GM18861 (cell line): ENCODE measurements around the gene RCOR1.
A peak's percentile ranks its signal among the peaks of the same experiment; 100 is the strongest.
"Not testable (repeated sequence)": the region's sequence is repeated elsewhere in the genome, so short reads cannot be mapped to it uniquely, and the experiment has no call there.

Source experiments
- ATAC-seq: cut with Tn5 transposase; IDR thresholded peaks from one replicate; pipeline ENCODE4 v1.9.1; 2021; ENCODE audit not compliant: unreplicated experiment

Gene RCOR1

DNA sequence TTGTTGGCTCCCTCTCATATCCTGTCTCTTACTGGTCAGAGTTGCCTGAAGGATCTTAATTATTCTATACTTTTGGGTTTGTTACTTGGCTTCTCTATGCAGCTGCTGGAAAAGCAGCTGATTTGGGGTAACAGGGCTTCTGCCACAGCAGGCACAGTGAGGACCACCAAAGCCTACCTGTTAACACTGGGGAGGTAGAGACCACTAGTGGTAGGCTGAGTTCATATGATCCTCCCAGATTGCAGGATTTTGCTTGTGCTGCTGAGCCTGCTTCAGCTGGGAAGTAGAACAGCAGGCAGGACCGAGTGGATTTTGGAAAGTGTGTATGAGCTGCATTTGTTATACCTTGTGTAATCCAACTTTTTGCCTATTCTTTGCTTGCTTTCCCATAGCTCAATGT lies 34.1 kb downstream of the RCOR1 start:
- ATAC-seq, result no peak

DNA sequence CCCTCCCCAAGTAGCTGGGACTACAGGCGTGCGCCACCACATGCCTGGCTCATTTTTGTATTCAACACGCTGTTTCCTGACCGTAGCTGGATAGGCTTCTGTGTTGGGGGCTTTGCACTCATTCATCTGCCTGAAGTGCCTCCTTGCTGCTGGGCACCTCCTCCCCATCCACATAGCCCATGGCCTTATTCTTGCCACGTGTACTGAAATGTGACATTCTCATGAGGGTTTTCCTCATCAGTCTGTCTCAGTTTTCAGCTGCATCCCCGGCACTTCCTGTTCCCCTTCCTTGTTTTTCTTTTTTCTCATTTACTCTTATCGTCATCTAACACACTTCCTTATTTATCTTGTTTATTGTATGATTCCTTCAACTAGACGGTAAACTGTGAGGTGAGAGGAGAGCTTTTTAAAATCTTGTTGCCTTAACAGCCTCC lies 36.6 kb downstream of the RCOR1 start:
- no peak for ATAC-seq

DNA sequence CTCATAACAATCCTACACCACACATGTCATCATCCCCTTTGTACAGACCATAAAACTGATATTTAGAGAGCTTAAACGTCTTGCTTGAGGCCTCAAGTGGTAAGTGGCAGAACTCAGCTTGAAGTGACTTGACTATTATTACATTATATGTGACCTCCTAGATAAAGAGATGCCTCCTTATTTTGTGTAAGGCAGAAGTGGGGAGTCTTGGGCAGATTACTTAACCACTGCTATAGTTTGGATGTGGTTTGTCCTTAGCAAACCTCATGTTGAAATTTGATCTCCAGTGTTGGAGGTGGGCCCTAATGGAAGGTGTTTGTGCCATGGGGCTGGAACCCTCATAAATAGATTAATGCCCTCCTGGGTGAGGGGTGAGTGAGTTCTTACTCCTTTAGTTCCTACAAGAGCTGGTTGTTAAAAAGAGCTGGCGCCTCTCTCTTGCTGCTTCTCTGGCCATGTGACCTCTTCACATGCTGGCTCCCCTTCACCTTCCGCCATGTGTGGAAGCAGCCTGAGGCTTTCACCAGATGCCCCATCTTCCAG lies 37.4 kb downstream of the RCOR1 start:
- no peak for ATAC-seq

DNA sequence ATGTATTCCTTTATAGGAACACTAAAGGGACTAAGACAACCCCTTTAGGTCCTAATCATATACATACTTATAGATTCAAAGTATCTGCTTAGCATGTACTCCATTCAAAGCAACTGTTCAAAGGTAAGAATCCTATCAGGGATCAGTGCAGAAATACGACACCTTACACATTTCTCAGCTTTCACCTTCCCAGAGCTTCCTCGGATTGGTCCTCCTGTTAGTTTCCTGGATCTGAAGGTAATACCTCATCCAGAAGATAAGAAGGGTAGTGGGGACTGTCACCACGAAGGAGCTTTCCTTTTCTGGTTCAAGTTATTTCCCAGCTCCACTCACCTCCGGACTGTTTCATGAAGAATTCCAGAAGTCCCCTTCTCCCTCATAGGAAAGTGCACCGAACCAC lies 38.0 kb downstream of the RCOR1 start:
- ATAC-seq, result no peak

DNA sequence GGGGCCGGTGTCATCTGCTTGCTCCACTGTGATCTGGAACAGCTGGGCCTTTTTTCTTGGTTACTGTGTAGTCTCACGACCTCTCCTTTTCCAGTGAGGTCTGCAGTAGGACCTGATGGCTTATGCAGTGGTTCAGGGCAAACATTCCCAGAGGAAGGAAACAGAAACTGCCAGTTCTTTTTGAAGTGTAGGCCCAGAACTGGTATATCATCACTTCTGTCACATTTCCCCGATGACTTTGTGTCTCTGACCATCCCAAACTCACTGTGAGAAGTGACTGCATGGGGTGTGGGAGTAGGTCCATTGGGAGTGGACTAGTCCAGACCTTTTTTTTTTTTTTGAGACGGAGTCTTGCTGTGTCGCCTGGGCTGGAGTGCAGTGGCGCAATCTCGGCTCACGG lies 38.4 kb downstream of the RCOR1 start:
- ATAC-seq, result no peak

DNA sequence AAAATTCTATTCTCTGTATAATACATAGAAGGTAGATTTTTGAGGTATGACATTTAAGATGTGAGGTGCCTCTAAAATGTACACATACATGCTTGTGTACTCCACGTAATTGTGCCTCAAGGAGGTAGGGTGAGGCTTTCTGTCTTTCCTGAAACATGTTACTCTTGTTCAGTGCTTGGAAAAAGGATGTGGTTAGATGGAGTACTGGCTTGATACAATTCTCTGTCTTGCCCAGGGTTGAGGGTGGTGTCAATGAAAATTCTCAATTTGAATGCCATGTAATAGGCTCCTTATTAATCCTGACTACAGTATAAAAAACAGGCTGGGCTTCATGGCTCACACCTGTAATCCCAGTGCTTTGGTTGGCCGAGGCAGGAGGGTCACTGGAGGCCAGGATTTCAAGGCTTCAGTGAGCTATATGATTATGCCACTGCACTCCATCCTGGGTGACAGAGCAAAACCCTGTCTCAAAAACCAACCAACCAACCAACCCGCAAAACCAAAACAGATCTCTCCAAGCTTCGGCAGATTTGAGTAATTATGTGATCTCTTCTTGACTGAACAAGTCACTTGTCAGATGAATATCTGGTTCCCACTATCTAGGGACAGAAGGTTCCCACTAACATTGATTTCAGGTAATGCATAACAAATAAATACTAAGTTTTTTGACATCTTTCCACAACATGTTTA lies 41.6 kb downstream of the RCOR1 start:
- ATAC-seq, result no peak

DNA sequence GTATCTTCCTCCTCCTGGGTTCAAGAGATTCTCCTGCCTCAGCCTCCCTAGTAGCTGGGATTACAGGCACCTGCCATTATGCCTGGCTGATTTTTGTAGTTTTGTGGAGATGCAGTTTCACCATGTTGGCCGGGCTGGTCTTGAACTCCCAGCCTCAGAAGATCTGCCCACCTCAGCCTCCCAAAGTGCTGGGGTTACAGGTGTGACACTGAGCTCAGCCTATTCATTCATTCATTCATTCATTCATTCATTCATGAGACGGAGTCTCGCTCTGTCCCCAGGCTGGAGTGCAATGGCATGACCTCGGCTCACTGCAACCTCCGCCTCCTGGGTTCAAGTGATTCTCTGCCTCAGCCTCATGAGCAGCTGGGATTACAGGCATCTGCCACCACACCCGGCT lies 47.2 kb downstream of the RCOR1 start:
- ATAC-seq, result not testable (repeated sequence)

DNA sequence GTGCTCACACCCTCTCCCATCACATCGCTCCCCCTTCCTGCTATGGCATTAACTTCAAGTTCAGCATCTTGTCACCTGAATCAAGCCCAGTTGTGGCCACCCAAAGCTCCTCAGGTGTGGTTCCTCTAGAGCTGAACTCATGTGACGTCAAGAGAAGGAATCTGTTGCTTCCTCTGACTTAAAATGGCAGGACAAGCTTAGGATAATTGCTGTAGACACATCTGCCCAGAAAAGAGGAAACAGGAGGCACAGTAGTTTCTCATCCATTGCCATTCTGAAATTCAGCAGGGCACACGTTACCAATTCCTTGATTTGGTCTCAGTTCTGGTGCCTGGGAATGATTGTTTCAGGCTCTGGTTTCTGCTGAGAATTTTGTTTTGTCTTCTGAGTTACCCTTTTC lies 52.1 kb downstream of the RCOR1 start:
- ATAC-seq, result no peak

DNA sequence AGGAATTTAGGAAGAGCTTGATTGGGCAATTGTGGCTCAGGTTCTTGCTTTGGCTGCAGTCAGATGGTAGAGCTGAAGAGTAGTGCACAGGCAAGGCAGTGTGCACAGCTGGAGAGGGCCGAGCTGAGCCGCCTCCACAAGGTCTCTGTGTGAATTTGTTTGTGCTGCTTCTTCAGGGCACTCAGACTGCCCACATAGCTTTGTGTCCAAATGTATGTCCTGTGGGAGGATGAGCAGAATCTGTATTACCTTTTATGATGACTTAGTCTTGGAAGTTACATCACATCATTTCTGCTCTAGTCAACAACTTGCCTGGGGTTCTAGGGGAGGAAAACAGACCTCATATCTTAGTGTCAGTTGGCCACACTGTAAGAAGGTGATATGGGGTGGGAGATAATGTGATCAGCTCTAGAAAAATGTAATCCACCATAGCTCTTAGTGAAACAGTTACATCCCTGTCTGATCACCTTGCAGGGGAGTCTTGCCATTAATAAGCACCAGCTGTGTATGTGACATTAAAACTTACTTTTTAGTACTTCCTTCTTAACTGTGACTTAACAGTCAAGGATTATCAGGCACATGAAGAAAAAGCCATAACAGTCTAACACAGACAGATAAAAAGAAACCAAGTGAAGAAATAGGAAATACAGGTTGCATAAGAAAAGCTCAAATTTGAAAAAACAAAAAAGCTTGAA lies 53.4 kb downstream of the RCOR1 start:
- ATAC-seq, result no peak

DNA sequence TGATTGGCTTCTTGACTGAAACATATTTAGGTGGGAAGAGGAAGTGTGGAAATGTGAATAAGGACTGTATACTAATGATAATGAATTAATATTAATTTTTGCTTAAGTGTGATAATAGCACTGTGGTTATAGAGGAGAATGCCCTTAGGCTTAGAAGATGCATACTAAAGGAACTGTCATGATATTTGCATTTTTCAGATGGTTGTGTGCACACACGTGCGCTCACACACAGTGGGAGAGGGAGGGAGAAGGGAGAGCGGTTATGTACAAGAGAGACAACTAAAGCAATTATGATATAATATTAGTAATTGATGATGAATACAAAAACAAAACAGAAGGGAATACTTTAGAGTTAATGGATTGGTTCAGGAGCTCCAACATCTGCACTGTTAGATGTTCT lies 54.2 kb downstream of the RCOR1 start:
- no peak for ATAC-seq

DNA sequence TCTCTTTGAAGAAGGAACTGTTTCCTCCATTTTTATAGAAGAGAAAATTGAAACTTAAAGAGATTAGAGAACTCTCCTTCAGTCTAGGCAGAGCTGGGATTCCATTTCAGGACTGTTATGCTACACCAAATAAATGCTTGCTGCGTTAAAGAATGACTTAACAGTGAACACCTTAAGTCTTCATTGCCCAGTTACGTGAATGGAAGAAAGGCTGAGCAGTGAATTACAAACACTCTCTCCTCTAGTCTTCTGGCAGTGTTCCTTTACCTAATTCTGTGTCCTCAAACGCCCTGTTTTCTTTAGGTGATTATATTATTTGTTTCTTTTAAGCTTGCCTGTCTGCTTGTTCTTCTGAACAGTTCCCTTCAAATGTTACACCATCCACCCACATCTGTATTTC lies 59.7 kb downstream of the RCOR1 start:
- no peak for ATAC-seq

DNA sequence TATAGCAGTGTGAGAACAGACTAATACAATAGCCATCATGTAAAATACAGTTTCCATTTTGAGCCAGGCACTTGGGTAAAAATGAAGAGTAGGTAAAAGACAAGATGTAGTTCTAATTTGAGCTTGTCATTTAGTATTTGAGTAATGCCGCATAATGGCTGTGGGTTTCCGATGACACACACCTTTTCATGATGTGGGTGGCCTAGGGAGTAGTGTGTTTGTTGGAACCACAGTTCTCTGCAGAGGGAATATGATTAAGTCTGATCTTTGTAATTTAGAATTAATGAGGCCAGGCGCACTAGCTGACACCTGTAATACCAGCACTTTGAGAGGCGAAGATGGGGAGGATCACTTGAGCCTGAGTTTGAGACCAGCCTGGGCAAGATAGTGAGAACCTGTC lies 61.8 kb downstream of the RCOR1 start:
- no peak for ATAC-seq

DNA sequence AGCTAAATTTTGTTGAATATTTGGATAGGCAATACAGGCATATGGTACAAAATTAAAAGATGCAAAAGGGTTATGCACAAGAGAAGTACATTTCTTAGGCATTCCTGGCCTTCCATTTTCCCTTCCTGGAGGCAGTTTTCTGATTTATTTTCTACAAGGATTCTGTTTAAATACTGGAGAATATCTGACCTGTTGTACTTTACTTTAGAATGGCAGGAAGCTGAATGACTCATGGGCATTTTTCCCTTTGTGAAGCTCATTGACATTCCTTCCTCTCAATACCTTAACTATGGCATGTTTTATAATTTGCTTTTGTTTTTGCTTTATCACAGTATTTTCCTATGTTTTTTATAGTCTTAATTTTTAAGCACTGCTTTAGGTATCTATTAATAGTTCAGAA lies 62.7 kb downstream of the RCOR1 start:
- ATAC-seq, result no peak

DNA sequence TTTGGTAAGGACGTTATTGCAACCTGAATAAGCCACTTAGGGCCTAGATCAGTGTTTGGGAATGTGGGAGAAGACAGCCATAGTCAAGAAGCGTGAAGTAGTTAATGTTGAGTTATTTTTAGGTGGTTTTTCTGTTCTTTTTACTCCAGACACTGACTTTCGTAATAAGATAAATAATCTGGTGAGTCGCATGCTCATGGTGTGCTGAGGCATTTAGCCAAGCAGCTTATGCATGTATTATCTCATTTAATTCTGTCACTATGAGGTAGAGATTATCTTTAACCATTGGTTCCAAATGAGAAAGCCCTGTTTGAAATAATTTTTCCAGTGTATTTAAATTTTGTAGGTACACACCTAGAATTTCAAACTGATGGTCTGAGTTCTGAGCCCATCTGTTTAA lies 67.3 kb downstream of the RCOR1 start:
- ATAC-seq, result no peak

DNA sequence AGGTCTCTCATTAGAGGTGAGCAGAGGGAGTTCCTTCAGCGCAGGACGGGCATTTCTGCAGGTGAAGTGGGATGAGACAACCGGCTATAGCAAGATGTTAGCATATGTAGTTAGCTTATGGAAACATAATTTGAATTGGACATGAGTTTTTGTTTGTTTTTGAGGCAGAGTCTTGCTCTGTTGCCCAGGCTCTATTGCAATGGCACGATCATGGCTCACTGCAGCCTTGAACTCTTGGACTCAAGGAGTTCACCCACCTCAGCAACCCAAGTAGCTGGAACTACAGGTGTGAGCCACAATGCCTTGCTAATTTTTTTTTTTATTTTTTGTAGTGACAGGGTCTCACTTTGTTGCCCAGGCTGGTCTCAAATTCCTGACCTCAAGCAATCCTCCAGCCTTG lies 69.2 kb downstream of the RCOR1 start:
- ATAC-seq, result no peak

DNA sequence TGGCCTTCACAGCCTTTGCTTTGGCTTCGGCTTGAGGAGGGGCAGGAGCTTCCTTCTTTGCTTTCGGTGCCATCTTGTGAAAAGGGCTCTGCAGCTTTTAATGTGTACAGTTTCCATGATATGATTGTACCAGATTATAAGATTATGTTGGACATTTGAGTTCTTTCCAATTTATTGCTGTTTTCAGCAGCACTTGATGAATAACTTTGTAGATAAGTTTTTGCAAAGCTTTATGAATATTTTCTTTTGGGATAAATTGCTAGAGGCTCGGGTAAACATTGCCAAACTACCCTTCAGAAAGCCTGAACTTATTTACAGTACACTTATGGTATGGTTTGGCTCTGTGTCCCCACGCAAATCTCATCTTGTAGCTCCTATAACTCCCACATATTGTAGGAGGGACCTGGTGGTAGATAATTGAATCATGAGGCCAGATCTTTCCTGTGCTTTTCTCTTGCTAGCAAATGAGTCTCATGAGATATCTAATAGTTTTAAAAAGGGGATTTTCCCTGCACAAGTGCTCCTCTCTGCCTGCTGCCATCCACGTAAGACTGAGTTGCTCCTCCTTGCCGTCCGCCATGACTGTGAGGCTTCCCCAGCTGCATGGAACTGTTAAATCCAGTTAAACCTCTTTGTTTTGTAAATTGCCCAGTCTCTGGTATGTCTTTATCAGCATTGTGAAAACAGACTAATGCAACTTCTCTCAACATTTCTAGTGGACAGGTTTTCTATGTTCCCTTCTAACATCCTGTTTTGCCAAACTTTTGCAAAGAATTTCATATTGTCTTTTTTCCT lies 70.4 kb downstream of the RCOR1 start:
- no peak for ATAC-seq

DNA sequence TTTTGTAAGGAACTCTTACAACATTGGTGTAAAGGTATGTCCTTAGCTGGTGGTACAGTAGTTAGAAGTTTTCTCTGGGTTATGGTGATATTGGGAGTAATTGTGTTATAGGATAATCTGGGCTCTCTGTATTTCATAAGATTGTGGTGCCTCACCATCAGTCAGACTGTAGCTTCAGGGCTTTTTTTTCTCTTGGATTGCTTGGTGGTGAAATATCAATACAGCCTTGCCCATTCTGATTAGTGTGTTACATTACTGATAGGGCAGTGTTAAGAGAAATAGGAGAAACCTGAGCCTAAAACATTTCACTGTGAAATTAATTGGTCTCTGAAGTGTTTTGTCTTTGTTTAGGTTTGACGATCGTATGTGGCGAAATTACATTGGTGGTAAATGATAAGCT lies 71.0 kb downstream of the RCOR1 start:
- no peak for ATAC-seq

DNA sequence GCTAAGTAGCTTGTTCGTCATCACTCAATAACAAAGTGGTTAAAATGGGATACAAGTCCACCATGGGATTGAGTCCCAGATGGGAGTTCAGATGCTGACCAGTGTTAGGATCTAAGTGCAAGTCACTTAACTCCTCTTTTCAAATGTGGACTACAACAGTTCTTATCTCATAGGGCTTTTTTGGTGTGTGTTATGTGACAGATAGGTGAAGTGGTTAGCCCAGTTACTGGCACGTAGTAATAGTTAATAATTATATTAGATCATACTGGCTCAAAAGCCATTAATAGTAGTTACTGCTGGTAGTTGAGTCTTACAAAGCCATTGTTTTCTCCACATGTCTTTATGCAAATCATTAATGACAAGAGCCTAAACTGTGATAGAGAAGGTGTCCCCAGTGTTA lies 73.2 kb downstream of the RCOR1 start:
- ATAC-seq, result peak; percentile 76

DNA sequence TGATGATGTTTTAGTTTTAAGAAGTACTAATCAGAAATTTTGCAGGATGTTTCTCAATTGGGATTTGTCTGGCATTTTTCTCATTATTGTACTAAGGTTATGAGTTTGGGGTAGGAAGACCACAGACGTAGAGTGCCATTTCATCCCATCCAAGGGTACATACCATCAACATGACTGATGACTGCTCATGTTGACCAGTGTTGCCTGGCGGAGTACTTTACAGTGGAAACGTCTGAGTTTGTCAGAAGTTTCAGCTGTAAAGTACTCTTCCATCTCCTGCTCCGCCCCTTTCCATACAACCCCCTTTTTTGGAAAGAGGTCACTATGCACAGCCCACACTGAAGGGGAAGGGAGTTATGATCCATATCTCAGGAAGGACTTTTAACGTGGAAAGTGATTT lies 74.2 kb downstream of the RCOR1 start:
- no peak for ATAC-seq

DNA sequence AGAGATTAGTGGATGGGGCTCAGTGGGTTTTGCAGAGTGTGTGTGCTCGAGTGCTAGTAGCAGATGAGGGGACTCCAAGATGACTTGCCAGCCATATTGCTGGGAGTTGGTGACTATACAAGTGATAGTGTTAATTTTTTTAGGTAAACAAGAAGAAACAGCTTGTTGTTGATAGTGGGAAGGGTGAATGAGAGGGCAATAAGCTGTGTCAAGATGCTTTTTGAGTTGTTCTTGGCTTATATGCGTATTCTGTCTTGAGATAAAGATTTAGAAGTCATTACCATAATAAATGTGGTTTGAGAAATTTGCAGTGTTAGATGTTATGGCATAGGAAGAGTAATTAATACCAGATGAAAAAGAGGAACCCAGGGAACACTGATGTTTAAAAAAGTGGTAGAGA lies 75.3 kb downstream of the RCOR1 start:
- ATAC-seq, result no peak

DNA sequence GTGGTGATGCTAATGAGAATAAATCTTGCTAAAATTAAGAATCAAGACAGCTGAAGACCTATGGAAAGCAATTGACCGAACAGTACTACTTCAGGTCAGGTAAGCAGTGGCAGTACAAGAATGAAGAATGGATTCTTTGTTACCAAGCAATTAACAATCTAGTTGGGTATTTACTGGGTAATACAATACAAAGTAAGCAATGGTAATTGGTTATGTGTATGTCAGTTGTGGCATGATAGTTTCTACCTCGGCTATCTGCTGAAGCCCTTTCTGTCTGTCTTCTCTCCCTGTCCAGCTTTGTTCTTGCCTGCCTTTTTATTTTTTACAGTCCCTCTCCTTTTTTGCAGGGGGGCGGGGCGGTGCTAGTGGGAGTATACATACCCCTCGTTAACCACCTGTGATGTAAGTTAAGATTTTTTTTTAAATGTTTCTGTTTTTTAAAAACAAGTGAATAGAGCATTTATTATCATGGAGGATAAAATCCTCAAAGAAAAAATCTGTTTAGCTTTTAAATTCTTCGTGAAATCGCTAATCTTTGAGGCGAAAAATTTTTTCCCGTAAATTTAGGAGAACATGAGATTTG lies 75.9 kb downstream of the RCOR1 start:
- ATAC-seq, result no peak
